Transverse colon (tissue), 4 donors: ENCODE data around the gene ZNRF3.

Experiments used
- CTCF ChIP-seq, 5 experiments: fragments of 200-600 bp in 3 of 5; fragments of 450-650 bp in 2 of 5; sonication (generic) in 3 of 5; IDR thresholded peaks; 1 replicate in 2 of 5; 2 replicates in 3 of 5; pipeline ENCODE4 v1.5.1; 2016 to 2017; ENCODE audit warnings: antibody characterized with exemption in 5 of 5, inconsistent platforms in 3 of 5, mild to moderate bottlenecking in 2 of 5, moderate library complexity in 1 of 5
- EP300 ChIP-seq: sonication (generic); formaldehyde crosslinking; IDR thresholded peaks from one replicate; pipeline ENCODE4 v1.6.1; 2017; ENCODE audit warnings: antibody characterized with exemption, low read depth
- POLR2A ChIP-seq: fragments of 450-650 bp; IDR thresholded peaks from one replicate; pipeline ENCODE4 v1.6.1; 2016; ENCODE audit warnings: antibody characterized with exemption, mild to moderate bottlenecking, moderate library complexity
- POLR2AphosphoS5 ChIP-seq, 3 donors: sonication (generic); formaldehyde crosslinking; IDR thresholded peaks; one replicate each; pipeline ENCODE4 v1.6.1; 2016; ENCODE audit warnings: antibody characterized with exemption in 3 of 3

- TF ChIP-seq CTCF (IDR thresholded peaks at IDR 0.05) (no peak), POLR2AphosphoS5 (IDR thresholded peaks at IDR 0.05) (no peak), POLR2A (no peak), EP300 (no peak)
Measured at GRCh38 chr22:28889478-28890024, 6.2 kb downstream of the ZNRF3 start.
